Measurements from ENCODE around the gene SSX4B.
"Not testable (repeated sequence)": the region's sequence is repeated elsewhere in the genome, so short reads cannot be mapped to it uniquely, and the experiment has no call there.

SSX4B gene

DNA sequence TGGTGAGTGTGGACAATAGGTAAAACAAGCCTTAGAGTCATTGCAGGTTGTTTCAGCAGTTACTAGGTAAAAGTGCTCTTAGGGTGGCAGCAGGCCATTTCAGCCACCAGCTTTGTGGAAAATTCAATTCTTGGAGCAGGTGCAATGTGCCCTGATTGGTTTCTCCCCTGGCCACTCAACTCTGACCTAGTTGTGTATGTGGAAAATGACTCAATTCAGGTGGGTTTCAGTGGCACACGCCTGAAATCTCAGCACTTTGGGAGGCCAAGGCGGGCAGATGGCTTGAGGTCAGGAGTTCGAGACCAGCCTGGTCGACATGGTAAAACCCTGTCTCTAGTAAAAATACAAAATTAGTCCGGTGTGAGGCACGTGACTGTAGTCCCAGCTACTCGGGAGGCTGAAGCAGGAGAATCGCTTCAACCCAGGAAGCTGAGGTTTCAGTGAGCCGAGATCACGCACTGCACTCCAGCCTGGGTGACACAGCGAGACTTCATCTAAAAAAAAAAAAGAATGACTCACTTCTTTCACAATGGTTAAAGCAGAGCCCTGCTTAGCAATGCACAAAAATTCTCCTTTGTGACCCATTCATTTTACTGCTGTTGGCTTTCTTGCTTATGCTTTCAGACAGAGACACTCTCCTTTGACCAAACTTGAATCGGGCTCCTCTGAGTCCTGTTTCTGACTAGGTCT, 15.4 kb upstream of the SSX4B start:
- not testable (repeated sequence) for H3K27me3 ChIP-seq (ENCODE audit: control insufficient read depth, insufficient read depth, low read length); H3K36me3 ChIP-seq (ENCODE audit: control insufficient read depth, insufficient read depth, low read length); H3K4me3 ChIP-seq (ENCODE audit: low read length); H3K9me3 ChIP-seq (ENCODE audit: control insufficient read depth, low read length); H3K4me1 ChIP-seq (ENCODE audit: control insufficient read depth, insufficient read depth, low read length); H3K9ac ChIP-seq (ENCODE audit: low read length)

DNA sequence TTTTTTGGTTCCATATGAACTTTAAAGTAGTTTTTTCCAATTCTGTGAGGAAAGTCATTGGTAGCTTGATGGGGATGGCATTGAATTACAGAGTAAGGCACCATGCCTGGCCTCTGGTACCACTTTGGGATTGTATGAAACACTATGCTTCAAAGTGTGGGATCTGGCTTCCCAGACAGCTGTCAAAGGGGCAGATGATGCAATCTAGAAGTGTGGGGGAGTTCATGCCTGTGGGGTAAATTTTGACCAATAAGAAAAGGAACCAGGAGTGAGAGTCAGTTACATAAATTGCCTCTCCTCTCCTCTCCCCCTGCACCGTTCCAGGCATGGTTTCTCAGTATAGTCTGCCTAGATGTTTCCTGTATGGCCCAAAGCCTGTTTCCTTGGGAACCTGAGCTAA, 13.9 kb downstream of the SSX4B start:
- not testable (repeated sequence) for H3K4me3 ChIP-seq (ENCODE audit: low read length); H3K4me1 ChIP-seq (ENCODE audit: control insufficient read depth, insufficient read depth, low read length); H3K27me3 ChIP-seq (ENCODE audit: control insufficient read depth, insufficient read depth, low read length); H3K9me3 ChIP-seq (ENCODE audit: control insufficient read depth, low read length); H3K9ac ChIP-seq (ENCODE audit: low read length); H3K36me3 ChIP-seq (ENCODE audit: control insufficient read depth, insufficient read depth, low read length)

DNA sequence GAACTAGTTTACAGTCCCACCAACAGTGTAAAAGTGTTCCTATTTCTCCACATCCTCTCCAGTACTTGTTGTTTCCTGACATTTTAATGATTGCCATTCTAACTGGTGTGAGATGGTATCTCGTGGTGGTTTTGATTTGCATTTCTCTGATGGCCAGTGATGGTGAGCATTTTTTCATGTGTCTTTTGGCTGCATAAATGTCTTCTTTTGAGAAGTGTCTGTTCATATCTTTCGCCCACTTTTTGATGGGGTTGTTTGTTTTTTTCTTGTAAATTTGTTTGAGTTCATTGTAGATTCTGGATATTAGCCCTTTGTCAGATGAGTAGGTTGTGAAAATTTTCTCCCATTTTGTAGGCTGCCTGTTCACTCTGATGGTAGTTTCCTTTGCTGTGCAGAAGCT, 14.8 kb downstream of the SSX4B start:
- not testable (repeated sequence) for H3K9ac ChIP-seq (ENCODE audit: low read length); H3K4me1 ChIP-seq (ENCODE audit: control insufficient read depth, insufficient read depth, low read length); H3K36me3 ChIP-seq (ENCODE audit: control insufficient read depth, insufficient read depth, low read length); H3K27me3 ChIP-seq (ENCODE audit: control insufficient read depth, insufficient read depth, low read length); H3K4me3 ChIP-seq (ENCODE audit: low read length); H3K9me3 ChIP-seq (ENCODE audit: control insufficient read depth, low read length)

DNA sequence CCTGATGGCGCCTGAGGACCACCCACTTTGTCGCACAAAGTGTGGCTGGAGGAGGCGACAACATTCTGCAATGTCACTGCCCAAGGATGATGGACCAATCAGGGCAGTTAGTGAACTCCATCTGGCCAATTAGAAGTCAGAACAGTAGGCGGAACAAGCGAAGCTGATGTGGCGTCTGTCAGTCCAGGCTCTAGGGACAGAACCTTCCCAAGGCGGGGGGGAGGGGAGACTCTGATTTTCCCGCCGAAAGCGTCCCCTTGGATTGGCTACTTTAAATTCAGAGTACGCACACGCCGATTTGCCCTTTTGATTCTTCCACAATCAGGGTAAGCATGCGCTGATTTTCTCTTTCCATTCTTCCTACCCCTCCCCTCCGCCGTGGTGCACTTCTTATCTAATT, 28.5 kb downstream of the SSX4B start, which contains the start of gene SSX4:
TSS of gene SSX4 (plus strand) at position 301 of the 400 bp plus-strand sequence. CDS start 515 bp downstream, outside the sequence.
- not testable (repeated sequence) for H3K27me3 ChIP-seq (ENCODE audit: control insufficient read depth, insufficient read depth, low read length); H3K9ac ChIP-seq (ENCODE audit: low read length); H3K4me3 ChIP-seq (ENCODE audit: low read length); H3K36me3 ChIP-seq (ENCODE audit: control insufficient read depth, insufficient read depth, low read length); H3K9me3 ChIP-seq (ENCODE audit: control insufficient read depth, low read length); H3K4me1 ChIP-seq (ENCODE audit: control insufficient read depth, insufficient read depth, low read length)

DNA sequence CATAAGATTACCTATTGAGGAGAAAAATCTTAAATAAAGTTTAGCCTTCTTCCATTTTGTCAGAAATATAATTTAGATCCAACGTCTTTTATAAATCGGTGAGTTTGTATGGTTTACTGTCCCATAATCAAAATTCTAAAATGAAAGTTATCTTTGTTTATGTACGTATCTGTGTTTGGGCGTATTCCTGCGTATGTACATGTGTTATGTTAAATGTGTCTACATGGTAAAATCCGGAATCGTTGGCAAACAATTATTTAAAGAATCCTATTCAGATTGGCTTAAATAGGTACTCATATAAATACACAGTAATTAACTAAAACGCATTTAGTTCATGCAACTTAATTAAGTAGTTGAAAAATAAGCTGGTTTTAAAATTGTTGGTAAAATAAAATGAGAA, 41.4 kb downstream of the SSX4B start:
- H3K9me3 ChIP-seq (ENCODE audit: control insufficient read depth, low read length); H3K4me1 ChIP-seq (ENCODE audit: control insufficient read depth, insufficient read depth, low read length); H3K4me3 ChIP-seq (ENCODE audit: low read length); H3K36me3 ChIP-seq (ENCODE audit: control insufficient read depth, insufficient read depth, low read length); H3K27me3 ChIP-seq (ENCODE audit: control insufficient read depth, insufficient read depth, low read length); H3K9ac ChIP-seq (ENCODE audit: low read length): not testable (repeated sequence)

DNA sequence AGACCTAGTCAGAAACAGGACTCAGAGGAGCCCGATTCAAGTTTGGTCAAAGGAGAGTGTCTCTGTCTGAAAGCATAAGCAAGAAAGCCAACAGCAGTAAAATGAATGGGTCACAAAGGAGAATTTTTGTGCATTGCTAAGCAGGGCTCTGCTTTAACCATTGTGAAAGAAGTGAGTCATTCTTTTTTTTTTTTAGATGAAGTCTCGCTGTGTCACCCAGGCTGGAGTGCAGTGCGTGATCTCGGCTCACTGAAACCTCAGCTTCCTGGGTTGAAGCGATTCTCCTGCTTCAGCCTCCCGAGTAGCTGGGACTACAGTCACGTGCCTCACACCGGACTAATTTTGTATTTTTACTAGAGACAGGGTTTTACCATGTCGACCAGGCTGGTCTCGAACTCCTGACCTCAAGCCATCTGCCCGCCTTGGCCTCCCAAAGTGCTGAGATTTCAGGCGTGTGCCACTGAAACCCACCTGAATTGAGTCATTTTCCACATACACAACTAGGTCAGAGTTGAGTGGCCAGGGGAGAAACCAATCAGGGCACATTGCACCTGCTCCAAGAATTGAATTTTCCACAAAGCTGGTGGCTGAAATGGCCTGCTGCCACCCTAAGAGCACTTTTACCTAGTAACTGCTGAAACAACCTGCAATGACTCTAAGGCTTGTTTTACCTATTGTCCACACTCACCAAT, 43.9 kb downstream of the SSX4B start:
- not testable (repeated sequence) for H3K9ac ChIP-seq (ENCODE audit: low read length); H3K4me1 ChIP-seq (ENCODE audit: control insufficient read depth, insufficient read depth, low read length); H3K36me3 ChIP-seq (ENCODE audit: control insufficient read depth, insufficient read depth, low read length); H3K27me3 ChIP-seq (ENCODE audit: control insufficient read depth, insufficient read depth, low read length); H3K4me3 ChIP-seq (ENCODE audit: low read length); H3K9me3 ChIP-seq (ENCODE audit: control insufficient read depth, low read length)

DNA sequence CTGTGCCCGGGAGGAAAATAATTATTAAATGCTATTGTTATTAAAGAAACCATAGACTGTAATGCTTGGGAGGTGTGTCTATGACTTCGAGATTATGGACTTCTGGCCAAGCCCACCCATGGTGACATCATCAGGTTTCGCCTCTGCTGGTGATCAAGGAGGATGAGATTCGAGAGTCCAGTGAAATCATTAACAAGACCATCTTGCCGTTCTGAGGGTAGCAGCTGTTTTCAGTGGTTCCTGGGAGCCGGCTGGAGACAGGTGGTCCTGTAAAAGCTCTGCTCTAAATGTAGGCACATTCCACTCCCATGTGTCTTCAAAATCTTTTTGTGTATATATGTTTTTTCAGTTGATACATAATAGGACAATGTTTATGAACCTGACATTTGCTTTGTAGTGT, 52.5 kb downstream of the SSX4B start:
- H3K4me1 ChIP-seq (ENCODE audit: control insufficient read depth, insufficient read depth, low read length); H3K36me3 ChIP-seq (ENCODE audit: control insufficient read depth, insufficient read depth, low read length); H3K9ac ChIP-seq (ENCODE audit: low read length); H3K9me3 ChIP-seq (ENCODE audit: control insufficient read depth, low read length); H3K27me3 ChIP-seq (ENCODE audit: control insufficient read depth, insufficient read depth, low read length); H3K4me3 ChIP-seq (ENCODE audit: low read length): not testable (repeated sequence)

DNA sequence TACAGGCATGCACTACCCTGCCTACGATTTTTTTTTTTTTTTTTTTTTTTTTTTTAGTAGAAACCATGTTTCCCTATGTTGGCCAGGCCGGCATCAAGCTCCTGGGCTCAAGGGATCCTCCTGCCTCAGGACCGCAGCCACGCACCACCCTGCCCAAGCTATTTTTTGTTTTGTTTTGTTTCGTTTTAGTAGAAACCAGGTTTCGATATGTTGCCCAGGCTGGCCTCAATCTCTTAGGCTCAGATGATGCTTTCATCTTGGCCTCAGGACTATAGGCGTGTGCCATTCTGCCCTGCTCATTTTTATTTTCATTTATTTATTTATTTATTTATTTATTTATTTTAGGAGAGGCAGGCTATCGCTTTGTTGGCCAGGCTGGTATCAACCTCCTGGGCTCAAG, 54.1 kb downstream of the SSX4B start:
- H3K36me3 ChIP-seq (ENCODE audit: control insufficient read depth, insufficient read depth, low read length) = no peaks in the 10 kb centered on the region
- H3K4me1 ChIP-seq (ENCODE audit: control insufficient read depth, insufficient read depth, low read length) = no peaks in the 10 kb centered on the region
- H3K9me3 ChIP-seq (ENCODE audit: control insufficient read depth, low read length) = no peaks in the 10 kb centered on the region
- no peaks in the 10 kb centered on the region for H3K27me3 ChIP-seq (ENCODE audit: control insufficient read depth, insufficient read depth, low read length)
- H3K9ac ChIP-seq (ENCODE audit: low read length) = no peak overlapping the region
- H3K4me3 ChIP-seq (ENCODE audit: low read length) = no peak overlapping the region

DNA sequence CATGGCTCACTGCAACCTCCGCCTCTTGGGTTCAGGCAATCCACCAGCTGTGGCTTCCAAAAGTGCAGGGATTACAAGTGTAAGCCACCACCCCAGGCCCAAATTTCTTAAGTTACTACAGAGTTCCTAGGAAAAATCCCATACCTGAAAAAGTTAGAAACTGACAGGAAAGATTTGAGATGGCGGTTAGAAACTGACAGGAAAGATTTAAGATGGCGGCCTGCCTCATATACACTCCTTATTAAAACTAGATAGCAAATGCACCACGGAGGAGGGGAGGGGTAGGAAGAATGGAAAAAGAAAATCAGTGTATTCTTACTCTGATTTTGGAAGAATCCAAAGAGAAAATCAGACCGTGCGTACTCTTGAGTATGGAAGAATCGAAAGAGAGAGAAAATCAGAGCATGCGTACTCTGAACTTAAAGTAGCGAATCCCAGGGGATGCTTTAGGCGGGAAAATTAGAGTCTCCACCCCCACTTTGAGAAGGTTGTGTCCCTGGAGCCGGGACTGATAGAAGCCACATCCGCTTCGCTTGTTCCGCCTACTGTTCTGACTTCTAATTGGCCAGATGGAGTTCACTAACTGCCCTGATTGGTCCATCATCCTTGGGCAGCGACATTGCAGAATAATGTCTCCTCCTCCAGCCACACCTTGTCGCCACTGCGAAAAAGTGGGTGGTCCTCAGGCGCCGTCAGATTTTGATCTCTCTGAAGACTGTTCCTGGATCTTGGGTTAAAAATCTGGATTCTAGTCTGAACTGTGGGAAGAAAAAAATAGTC, 55.3 kb downstream of the SSX4B start, which contains the start of gene SSX3:
TSS of gene SSX3 (minus strand) at position 389 of the 780 bp plus-strand sequence. CDS start 1,454 bp downstream, outside the sequence.
- not testable (repeated sequence) for H3K36me3 ChIP-seq (ENCODE audit: control insufficient read depth, insufficient read depth, low read length)

More for the DNA sequence above, 55.3 kb downstream of the SSX4B start, which contains the start of gene SSX3:
- H3K9me3 ChIP-seq (ENCODE audit: control insufficient read depth, low read length); H3K4me3 ChIP-seq (ENCODE audit: low read length); H3K4me1 ChIP-seq (ENCODE audit: control insufficient read depth, insufficient read depth, low read length); H3K9ac ChIP-seq (ENCODE audit: low read length); H3K27me3 ChIP-seq (ENCODE audit: control insufficient read depth, insufficient read depth, low read length): not testable (repeated sequence)

Measured in mucosa of stomach (tissue), 1 donor.